Psoas muscle (tissue), 8 donors: Measurements from ENCODE around the gene SOCS3. TPM values are rescaled to one million over a fixed set of nuclear protein-coding genes. Genes with fewer than 3 reads are reported as not detected.
A peak's percentile ranks its signal among the peaks of the same experiment; 100 is the strongest.

Experiments
- ATAC-seq, 4 donors: fragments of 200-7000 bp; cut with Tn5 transposase; one replicate each; pipeline ENCODE4 v1.9.1; 2020; ENCODE audit warnings: moderate library complexity in 3 of 4, mild to moderate bottlenecking in 2 of 4
- DNase-seq, 2 donors: peaks; one replicate each; pipeline ENCODE4 v3.0.0-alpha.2; 2020
- H3K27ac ChIP-seq: fragments of 200-600 bp; one replicate; pipeline ENCODE4 v1.8.0; 2022
- H3K27me3 ChIP-seq, 3 donors: fragments of 200-600 bp in 1 of 3; one replicate each; pipeline versions ENCODE4 v1.6.1 to v1.8.0; 2013 to 2022; ENCODE audit warnings: low read length in 2 of 3, mild to moderate bottlenecking in 2 of 3, moderate library complexity in 1 of 3; ENCODE audit not compliant: insufficient read depth in 3 of 3
- H3K36me3 ChIP-seq, 2 donors: fragments of 200-600 bp in 1 of 2; one replicate each; pipeline versions ENCODE4 v1.6.1 to v1.8.0; 2013 to 2022; ENCODE audit warnings: low read depth in 1 of 2, mild to moderate bottlenecking in 1 of 2, moderate library complexity in 1 of 2; ENCODE audit not compliant: insufficient read depth in 1 of 2
- H3K4me1 ChIP-seq: fragments of 200-600 bp; one replicate; pipeline ENCODE4 v1.8.0; 2022
- H3K4me3 ChIP-seq: fragments of 200-600 bp; one replicate; pipeline ENCODE4 v1.8.0; 2022; ENCODE audit warnings: mild to moderate bottlenecking
- H3K9me3 ChIP-seq: fragments of 200-600 bp; one replicate; pipeline ENCODE4 v1.8.0; 2022
- CTCF ChIP-seq: fragments of 200-600 bp; IDR thresholded peaks from one replicate; pipeline ENCODE4 v1.8.0; 2022; ENCODE audit warnings: antibody characterized with exemption
- WGBS, 3 donors: extraction: QIAGEN DNeasy Blood & Tissue Kit; methylation state at CpG; one replicate each; pipeline versions ENCODE4 v1.1.6 to v1.1.7; 2013; 5-methylcytosine and 5-hydroxymethylcytosine counted together
- intact Hi-C, 2 donors: fragments of 100-400 bp; cut with DNase I; formaldehyde crosslinking; loops; one replicate each; pipeline versions ENCODE4 v1.11.0 to v1.14.2; 2022
- polyA plus RNA-seq, 3 donors: library from polyadenylated mRNA; stranded (reverse); fragments of 200-250 nt; gene quantifications; one replicate each; pipeline ENCODE4 v1.2.3, GENCODE V29; 2013
- total RNA-seq, 4 donors: library from RNA; stranded (reverse); fragmentation: NEBNext Ultra II Directional in 2 of 4; extraction: Animal tissue kit (Norgen Biotek cat#: 25700) in 2 of 4; gene quantifications; one replicate each; pipeline versions ENCODE4 v1.2.1 to v1.2.4, GENCODE V29; 2021 to 2023
- donor health status: healthy with polysubstance abuse.
- donor health status: DM: no; HTN: no; CAD: no; lungs with moderate emphysema.
- donor health status: Bipolar disorder and iron deficiency.
- donor health status: healthy.
- donor health status: DM: yes; HTN: yes; CAD: no.
- donor health status: DM: no; HTN: no; CAD: no.
- donor health status: DM: no; HTN: no; CAD: no.
- donor health status: DM: yes; HTN: yes; CAD: no.

The SOCS3 gene
- total and polyA plus RNA-seq, 7 donors, result 5.3 to 43.5 (median 17.4) TPM

- intact Hi-C loops, result no loop called here
- WGBS, 3 donors, result 32 to 60% (median 39%) methylated on average over 10 of the region's 10 CpGs
- Histone ChIP-seq H3K27ac (peak overlapping the region; percentile 98), H3K4me3 (no peak overlapping the region), H3K27me3 (no peaks in the 10 kb centered on the region), H3K4me1 (peaks cover 63% of the 10 kb centered on the region), H3K36me3 (no peaks in the 10 kb centered on the region), H3K9me3 (no peaks in the 10 kb centered on the region)
- no peak for DNase-seq
- ATAC-seq, result no peak
- TF ChIP-seq CTCF, result no peak
Measured at GRCh38 chr17:78344666-78345065, 15.2 kb downstream of the SOCS3 start.

- Histone ChIP-seq H3K4me1 (peaks cover 63% of the 10 kb centered on the region), H3K36me3 (no peaks in the 10 kb centered on the region), H3K27me3 (no peaks in the 10 kb centered on the region), H3K27ac (peak overlapping the region; percentile 98), H3K4me3 (peak overlapping the region; percentile 56), H3K9me3 (no peaks in the 10 kb centered on the region)
- WGBS, 3 donors, result 67 to 71% (median 69%) methylated on average over 19 of the region's 19 CpGs
- intact Hi-C loops, result no loop called here
- DNase-seq (no peak), ATAC-seq (no peak)
- no peak for TF ChIP-seq CTCF
Measured at GRCh38 chr17:78343543-78344201, 16.2 kb downstream of the SOCS3 start.

GRCh38 chr17:78343187-78343542, 16.7 kb downstream of the SOCS3 start:
- 23 to 40% (median 34%) methylated on average over 4 to 5 of the region's 5 CpGs for WGBS, 3 donors

DNA sequence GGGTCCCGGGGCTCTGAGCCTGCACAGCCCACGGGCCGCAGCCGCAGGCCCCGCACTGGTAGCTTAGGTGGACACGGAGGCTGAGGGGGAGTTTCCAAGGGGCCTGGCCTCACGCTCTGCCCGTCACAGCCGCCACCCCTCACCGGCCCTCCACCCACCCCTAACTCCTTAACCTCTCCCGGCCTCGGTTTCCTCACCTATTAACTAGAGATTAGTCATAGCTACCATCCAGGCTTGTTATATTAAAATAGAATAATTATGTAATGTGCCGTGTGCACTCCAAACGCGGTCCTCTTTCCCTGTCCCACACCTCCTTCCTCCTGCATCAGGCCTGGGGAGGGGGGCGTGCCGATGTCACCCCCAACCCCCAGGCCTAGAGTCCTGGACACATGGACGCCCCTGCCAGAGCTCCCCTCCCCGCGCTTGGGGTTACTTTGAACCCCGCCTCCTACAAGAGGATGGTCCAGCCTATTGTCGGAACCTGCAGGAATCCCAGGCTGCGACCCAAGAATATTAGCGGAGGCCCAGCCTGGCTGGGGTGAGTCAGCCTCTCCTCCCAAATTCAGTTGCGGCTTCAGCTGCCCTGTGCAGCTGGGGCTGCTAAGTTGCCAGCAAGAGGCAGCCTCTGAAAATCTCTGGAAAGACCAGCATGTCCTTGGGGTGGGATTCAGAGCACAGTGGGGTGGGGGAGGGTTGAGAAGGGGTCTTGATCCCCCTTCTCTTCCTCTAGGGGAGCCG, 17.3 kb downstream of the SOCS3 start:
- peak; percentile 56 to 67 (median 63) for ATAC-seq
- WGBS, 3 donors, result 9 to 17% (median 14%) methylated on average over 24 to 26 of the region's 26 CpGs
- intact Hi-C loops, result no loop called here
- H3K4me1 ChIP-seq, result peaks cover 61% of the 10 kb centered on the region
- peak overlapping the region; percentile 56 for H3K4me3 ChIP-seq
- DNase-seq, result peak; percentile 78 to 85
- no peaks in the 10 kb centered on the region for H3K9me3 ChIP-seq
- no peaks in the 10 kb centered on the region for H3K36me3 ChIP-seq
- TF ChIP-seq CTCF, result no peak
- peak overlapping the region; percentile 98 for H3K27ac ChIP-seq
- no peaks in the 10 kb centered on the region for H3K27me3 ChIP-seq

More at GRCh38 chr17:78343187-78343542, 16.7 kb downstream of the SOCS3 start:
- TF ChIP-seq CTCF, result no peak
- Histone ChIP-seq H3K4me1 (peaks cover 63% of the 10 kb centered on the region), H3K9me3 (no peaks in the 10 kb centered on the region), H3K27me3 (no peaks in the 10 kb centered on the region), H3K36me3 (no peaks in the 10 kb centered on the region), H3K27ac (peak overlapping the region; percentile 98), H3K4me3 (peak overlapping the region; percentile 56)
- intact Hi-C loops, result no loop called here
- ATAC-seq (peak in 3 of 4 donors; percentile 17 to 23 (median 20)), DNase-seq (peak; percentile 83 to 87)
